HG03097 (cell line): Measurements from ENCODE around the gene RASGRP2.
A peak's percentile ranks its signal among the peaks of the same experiment; 100 is the strongest.

ENCODE experiments used
- ATAC-seq: cut with Tn5 transposase; IDR thresholded peaks from one replicate; pipeline ENCODE4 v1.9.1; 2021; ENCODE audit not compliant: unreplicated experiment, low FRiP score

RASGRP2 gene

GRCh38 chr11:64757549-64758329 is 13.8 kb upstream of the RASGRP2 start:
- ATAC-seq, result no peak

GRCh38 chr11:64755681-64756361 is 11.9 kb upstream of the RASGRP2 start:
- no peak for ATAC-seq

GRCh38 chr11:64754919-64755662 is 11.1 kb upstream of the RASGRP2 start:
- no peak for ATAC-seq

GRCh38 chr11:64754124-64754918 is 10.4 kb upstream of the RASGRP2 start:
- ATAC-seq, result no peak

- ATAC-seq, result no peak
These were observed 9.6 kb upstream of the RASGRP2 start for GRCh38 chr11:64753380-64754123.

GRCh38 chr11:64753019-64753379 is 9.1 kb upstream of the RASGRP2 start:
- ATAC-seq, result no peak

GRCh38 chr11:64752175-64752970 is 8.4 kb upstream of the RASGRP2 start:
- no peak for ATAC-seq

GRCh38 chr11:64751580-64751979 is 7.6 kb upstream of the RASGRP2 start:
- ATAC-seq, result no peak

GRCh38 chr11:64751136-64751535 is 7.2 kb upstream of the RASGRP2 start:
- ATAC-seq, result no peak

GRCh38 chr11:64750361-64751054 is 6.6 kb upstream of the RASGRP2 start:
- ATAC-seq, result no peak

- ATAC-seq, result no peak
These were observed 4.2 kb upstream of the RASGRP2 start for GRCh38 chr11:64747961-64748665.

- ATAC-seq, result no peak
These were observed 2.5 kb upstream of the RASGRP2 start for GRCh38 chr11:64746486-64746885.

GRCh38 chr11:64745521-64746328 is 1.8 kb upstream of the RASGRP2 start:
- no peak for ATAC-seq

GRCh38 chr11:64745189-64745520 is 1.2 kb upstream of the RASGRP2 start:
- ATAC-seq, result peak; percentile 38

GRCh38 chr11:64744544-64745188 is 724 bp upstream of the RASGRP2 start:
- no peak for ATAC-seq

- ATAC-seq, result peak; percentile 33
These were observed 902 bp downstream of the RASGRP2 start for GRCh38 chr11:64742889-64743590.
